HG02623 (cell line): ENCODE measurements around the gene KRABD2.
"Not testable (repeated sequence)": the region's sequence is repeated elsewhere in the genome, so short reads cannot be mapped to it uniquely, and the experiment has no call there.

ENCODE experiments used
- ATAC-seq: cut with Tn5 transposase; IDR thresholded peaks from one replicate; pipeline ENCODE4 v1.9.1; 2021; ENCODE audit warnings: moderate library complexity; ENCODE audit not compliant: unreplicated experiment

The KRABD2 gene

DNA sequence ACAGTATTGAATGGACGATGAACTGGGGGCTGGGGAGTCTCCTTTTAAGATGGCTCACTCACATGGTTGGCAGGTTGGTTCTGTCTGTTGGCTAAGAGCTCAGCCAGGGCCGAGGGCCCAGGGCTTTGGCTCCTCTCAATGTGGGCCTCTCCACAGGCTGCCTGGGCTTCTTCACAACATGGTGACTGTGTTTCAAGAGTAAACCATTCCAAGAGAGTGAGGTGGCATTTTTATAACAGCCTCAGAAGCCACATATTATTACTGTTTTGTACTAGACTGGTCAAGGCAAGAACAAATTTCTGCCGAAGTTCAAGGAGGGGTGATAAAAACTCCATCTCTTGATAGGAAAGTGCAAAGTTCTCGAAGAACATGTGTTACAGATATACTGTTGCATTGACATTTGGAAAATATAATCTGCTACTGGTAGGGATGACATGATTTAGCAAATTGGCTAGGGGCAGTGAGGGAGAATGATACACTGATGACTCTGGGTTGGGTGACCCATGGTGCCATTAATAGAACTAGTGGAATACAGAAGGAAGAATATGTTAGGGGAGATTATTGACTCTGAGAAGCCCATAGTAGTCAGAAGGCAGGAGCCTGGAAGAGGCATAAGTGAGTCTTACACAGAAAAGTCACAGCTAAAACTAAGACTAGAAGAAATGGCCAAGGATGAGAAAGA lies 13.7 kb downstream of the KRABD2 start:
- no peak for ATAC-seq

GRCh38 chr17:8360751-8361150 lies 15.8 kb downstream of the KRABD2 start:
- no peak for ATAC-seq

GRCh38 chr17:8360260-8360659 lies 16.2 kb downstream of the KRABD2 start:
- ATAC-seq: no peak

GRCh38 chr17:8359769-8360168 lies 16.7 kb downstream of the KRABD2 start:
- no peak for ATAC-seq

DNA sequence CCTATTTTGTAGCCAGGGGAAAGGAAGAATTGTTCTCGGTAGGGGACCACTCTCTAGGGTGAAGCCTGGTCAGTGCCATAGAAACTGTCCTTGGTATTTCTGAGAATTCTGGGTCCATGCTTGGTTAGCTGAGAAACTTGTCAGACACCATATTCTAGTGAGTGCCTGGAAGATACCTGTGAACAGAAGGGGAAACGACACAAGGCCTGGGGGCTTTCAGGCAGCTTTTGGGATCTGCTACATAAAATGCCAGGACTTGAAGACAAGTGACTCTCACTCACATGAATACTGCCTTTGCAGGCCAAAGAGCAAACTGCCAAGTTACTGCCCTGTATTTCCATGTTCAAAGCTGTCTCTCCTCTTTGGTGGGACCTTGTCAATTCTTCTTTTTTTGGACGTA lies 18.6 kb downstream of the KRABD2 start:
- ATAC-seq: no peak

DNA sequence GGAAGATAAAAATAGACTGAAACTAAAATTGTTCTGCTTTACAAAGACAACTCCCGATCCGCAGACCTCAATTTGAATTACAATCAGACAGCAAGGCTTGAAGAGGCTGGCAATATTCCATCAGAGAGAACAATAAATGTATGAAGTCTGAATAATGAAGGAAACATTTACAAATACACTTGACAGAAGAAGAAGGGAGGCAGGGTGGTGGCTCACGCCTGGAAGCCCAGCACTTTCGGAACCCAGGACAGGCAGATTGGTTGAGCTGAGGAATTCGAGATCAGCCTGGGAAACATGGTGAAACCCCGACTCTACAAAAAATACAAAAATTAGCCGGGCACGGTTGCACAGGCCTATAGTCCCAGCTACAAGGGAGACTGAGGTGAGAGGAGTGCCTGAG lies 22.3 kb downstream of the KRABD2 start:
- ATAC-seq: no peak

DNA sequence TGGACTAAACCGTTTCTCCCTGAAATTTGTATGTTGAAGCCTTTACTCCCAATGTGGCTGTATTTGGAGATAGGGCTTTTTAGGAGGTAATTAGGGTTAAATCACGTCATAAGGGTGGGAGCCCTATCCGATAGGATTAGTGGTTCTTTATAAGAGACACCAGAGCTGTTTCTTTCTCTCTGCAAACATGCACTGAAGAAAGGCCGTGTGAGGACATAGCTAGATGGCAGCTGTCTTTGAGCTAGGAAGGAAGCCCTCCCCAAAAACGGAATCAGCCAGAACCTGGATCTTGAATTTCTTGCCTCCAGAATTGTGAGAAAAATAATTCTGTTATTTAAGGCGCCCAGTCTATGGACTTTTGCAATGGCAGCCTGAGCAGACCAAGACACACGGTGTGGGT lies 22.8 kb downstream of the KRABD2 start:
- no peak for ATAC-seq

DNA sequence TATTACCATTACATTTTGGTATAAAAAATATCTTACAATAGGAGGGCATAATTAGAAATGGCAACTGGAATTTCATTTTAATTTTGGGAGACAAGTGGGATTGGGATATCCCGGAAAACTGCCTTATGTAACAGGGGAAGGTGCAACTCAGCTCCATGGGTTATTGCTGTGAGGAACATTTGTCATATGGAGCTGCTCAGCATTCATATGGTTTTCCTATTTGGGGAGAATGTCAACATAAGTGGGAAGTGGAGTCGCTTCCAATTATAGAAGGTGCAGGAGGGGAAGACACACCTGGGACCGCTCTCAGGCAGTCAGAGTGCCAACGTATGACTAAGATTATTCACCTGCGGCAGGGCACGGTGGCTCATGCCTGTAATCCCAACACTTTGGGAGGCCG lies 26.2 kb downstream of the KRABD2 start:
- ATAC-seq: no peak

GRCh38 chr17:8347001-8347400 lies 29.5 kb downstream of the KRABD2 start:
- ATAC-seq: not testable (repeated sequence)

- no peak for ATAC-seq
These were observed 30.4 kb downstream of the KRABD2 start for GRCh38 chr17:8345951-8346665.

DNA sequence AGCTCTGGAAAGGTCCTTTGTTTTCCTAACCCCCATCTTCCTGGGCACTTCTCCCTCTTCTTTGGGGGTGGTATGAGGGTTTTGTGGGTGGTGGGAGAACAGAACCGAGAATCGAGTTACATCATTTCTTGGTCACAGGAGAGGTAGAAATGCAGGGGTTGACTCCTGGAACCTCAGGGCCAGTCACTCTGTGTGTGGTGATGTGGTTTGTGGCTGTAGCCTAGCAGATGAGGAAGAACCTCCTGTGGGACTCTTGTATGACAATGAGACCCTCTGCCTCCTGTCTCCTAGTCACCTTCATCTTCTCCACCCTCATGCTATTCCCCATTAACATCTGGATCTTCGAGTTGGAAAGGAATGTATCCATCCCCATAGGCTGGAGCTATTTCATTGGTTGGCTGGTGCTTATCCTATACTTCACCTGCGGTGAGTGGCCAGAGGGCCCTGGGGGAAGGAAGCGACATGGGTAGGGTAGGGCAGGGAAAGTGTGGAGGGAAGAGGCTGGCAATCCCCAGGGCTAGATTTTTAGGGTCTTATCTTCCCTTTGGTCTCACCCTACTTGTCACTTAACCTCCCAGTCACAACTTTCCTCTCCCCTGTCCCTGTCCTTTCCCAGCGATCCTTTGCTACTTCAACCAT lies 31.3 kb downstream of the KRABD2 start:
- no peak for ATAC-seq

DNA sequence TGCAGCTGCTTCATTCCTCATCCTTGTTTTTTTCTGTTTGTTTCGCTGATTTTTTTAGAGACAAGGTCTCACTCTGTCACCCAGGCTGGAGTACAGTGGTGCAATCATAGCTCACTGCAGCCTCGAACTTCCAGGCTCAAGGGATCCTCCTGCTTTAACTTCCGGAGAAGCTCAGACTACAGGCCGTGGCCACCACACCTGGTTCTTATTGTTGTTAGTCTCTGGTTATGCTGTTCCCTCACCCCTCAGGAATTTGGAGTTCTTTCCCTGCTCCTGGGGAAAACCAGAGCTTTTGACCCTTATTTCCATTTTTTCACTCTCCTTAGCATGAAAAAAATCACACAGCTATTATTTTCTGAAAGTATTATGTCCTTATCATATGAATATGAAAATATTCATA lies 35.0 kb downstream of the KRABD2 start:
- ATAC-seq: no peak

- ATAC-seq: no peak
These were observed 37.0 kb downstream of the KRABD2 start, which contains the start of gene ODF4 for GRCh38 chr17:8339540-8339939. ODF4 (plus strand) TSS chr17:8339840; CDS start chr17:8340052, 212 bp downstream.

DNA sequence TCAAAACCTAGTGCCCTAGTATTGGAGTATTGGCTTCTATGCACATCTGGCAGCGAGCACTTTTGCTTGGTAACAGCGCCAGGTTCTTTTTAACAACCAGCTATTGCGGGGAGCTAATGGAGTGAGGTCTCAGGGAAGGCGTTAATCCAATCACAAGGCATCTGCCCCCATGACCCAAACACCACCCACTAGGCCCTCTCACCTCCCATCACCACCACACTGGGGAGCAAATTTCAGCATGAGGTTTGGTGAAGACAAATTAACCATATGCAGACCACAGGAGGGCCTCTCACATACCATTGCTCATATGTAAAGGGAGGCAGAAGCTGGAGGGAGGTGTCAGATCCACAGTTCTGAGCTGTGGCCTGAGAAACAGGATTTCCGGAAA lies 37.8 kb downstream of the KRABD2 start:
- ATAC-seq: no peak

DNA sequence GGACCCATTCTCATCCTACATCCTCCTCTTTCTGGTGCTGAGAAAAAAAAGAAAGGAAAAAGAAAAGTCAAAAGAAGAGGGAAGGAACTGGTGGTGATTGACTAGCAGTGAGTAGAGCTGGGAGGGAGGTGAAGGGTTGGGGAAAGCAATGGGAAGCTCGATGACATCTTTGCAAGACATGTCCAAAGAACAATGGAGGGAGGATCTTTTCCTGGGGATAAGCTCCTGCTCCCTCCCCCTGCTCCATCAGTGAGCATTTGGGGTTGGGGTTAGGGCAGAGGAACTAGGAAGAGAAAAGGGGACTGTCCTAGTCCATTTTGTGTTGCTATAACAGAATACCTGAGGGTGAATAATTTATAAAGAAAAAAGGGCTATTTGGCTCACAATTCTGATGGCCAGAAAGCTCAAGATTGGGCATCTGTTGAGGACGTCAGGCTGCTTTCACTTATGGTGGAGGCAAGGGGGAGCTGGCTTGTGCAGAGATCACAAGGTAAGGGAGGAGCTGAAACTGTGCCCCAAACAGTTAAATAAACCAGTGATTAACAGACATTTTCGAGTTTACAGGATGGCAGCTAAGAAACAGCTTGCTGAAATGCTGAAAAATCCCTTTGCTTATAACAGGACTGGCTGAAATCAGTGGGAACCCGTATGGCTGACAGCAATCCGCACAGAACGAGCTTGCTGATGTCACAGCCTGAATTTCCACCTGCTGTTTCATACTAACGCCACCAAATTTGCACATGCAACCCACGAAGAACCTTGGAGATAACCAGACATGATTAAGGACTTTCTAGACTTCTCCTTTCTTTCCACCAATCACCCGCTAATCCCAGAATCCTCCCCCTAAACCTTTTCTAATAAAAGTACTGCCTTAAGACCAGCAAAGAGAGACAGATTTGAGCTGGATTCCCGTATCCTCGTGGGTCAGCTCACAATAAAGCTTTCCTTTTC lies 38.4 kb downstream of the KRABD2 start:
- ATAC-seq: no peak

- ATAC-seq: no peak
These were observed 43.2 kb downstream of the KRABD2 start for GRCh38 chr17:8333281-8333680.

GRCh38 chr17:8332688-8333087 lies 43.8 kb downstream of the KRABD2 start:
- ATAC-seq: no peak

DNA sequence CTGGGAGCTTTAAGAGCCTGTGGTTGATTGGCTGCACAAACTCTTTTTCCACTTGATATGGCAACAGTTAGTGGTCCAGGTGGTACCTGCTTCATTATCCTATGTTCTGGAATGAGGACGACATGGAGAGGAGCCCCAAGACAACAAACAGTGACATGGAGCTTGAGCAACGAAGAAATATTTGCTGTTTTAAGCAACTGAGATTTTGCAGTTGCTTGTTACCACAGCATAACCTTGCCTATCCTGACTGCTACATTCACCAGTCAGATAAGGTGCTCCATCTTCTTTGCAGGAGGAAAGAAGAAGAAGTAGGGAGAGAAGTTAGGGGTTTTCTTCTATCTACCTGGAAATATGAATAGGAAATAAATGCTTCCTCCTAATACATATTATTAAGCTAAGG lies 44.4 kb downstream of the KRABD2 start:
- ATAC-seq: no peak

GRCh38 chr17:8327303-8327649 lies 49.2 kb downstream of the KRABD2 start:
- ATAC-seq: no peak
